Osteoblast (primary cell): ENCODE measurements around the gene RGL3. TPM values are rescaled to one million over a fixed set of nuclear protein-coding genes. Genes with fewer than 3 reads are reported as not detected.
A peak's percentile ranks its signal among the peaks of the same experiment; 100 is the strongest.
"Not testable (repeated sequence)": the region's sequence is repeated elsewhere in the genome, so short reads cannot be mapped to it uniquely, and the experiment has no call there.

Source experiments
- DNase-seq: peaks from one replicate; pipeline ENCODE4 v3.0.0; 2011; ENCODE audit warnings: low spot score, mixed read lengths; ENCODE audit not compliant: insufficient read length; ENCODE audit errors: missing footprints
- H2AFZ ChIP-seq: 2 replicates; pipeline ENCODE4 v1.6.0; 2011; ENCODE audit warnings: mild to moderate bottlenecking, low read length
- H3K27ac ChIP-seq: 2 replicates; pipeline ENCODE4 v1.5.1; 2011; ENCODE audit warnings: mild to moderate bottlenecking, low read depth, low read length, moderate library complexity
- H3K27me3 ChIP-seq: 2 replicates; pipeline ENCODE4 v1.6.0; 2012; ENCODE audit warnings: mild to moderate bottlenecking, control low read depth, inconsistent platforms, low read length, moderate library complexity; ENCODE audit not compliant: insufficient read depth
- H3K36me3 ChIP-seq: 2 replicates; pipeline ENCODE4 v1.5.1; 2011; ENCODE audit warnings: mild to moderate bottlenecking, low read length, control low read depth, moderate library complexity; ENCODE audit not compliant: insufficient read depth
- H3K4me1 ChIP-seq: 2 replicates; pipeline ENCODE4 v1.5.1; 2011; ENCODE audit warnings: mild to moderate bottlenecking, low read length, control low read depth, moderate library complexity; ENCODE audit not compliant: insufficient read depth
- H3K4me2 ChIP-seq: 2 replicates; pipeline ENCODE4 v1.6.0; 2011; ENCODE audit warnings: mild to moderate bottlenecking, low read length; ENCODE audit not compliant: insufficient read depth
- H3K4me3 ChIP-seq: fragments of 200-600 bp; sonication (generic); 3 replicates; pipeline ENCODE4 v1.5.1; 2012; ENCODE audit warnings: mild to moderate bottlenecking, low read length, inconsistent platforms; ENCODE audit not compliant: insufficient read depth
- H3K79me2 ChIP-seq: 2 replicates; pipeline ENCODE4 v1.6.0; 2012; ENCODE audit warnings: mild to moderate bottlenecking, low read length, control low read depth, inconsistent platforms; ENCODE audit not compliant: insufficient read depth
- H3K9me3 ChIP-seq: 2 replicates; pipeline ENCODE4 v1.5.1; 2011; ENCODE audit warnings: low read depth, low read length, control low read depth
- H4K20me1 ChIP-seq: 2 replicates; pipeline ENCODE4 v1.6.0; 2012; ENCODE audit warnings: mild to moderate bottlenecking, low read length, control low read depth; ENCODE audit not compliant: insufficient read depth
- total RNA-seq: library from RNA; depleted of rRNA; stranded (reverse); fragments of >200 nt; gene quantifications from 2 replicates; pipeline ENCODE4 v1.2.3, GENCODE V29; 2012
- TF ChIP-seq, protein P1 (sequence below): IDR thresholded peaks from 2 replicates; pipeline ENCODE4 v1.5.1; 2011; ENCODE audit warnings: mild to moderate bottlenecking, low read depth, low read length, moderate library complexity; ENCODE audit errors: extremely low read depth

Gene RGL3
- total RNA-seq, 1 donor, result 0.36 TPM

GRCh38 chr19:11356676-11357550 lies 62.2 kb downstream of the RGL3 start:
- Histone ChIP-seq H3K36me3 (peaks cover 27% of the 10 kb centered on the region), H3K79me2 (peaks cover 11% of the 10 kb centered on the region), H3K4me1 (peaks cover 10% of the 10 kb centered on the region), H3K4me2 (peak overlapping the region; percentile 92), H2AFZ (no peak overlapping the region), H3K9me3 (no peaks in the 10 kb centered on the region), H3K4me3 (peak overlapping the region; percentile 74), H4K20me1 (peaks cover 27% of the 10 kb centered on the region), H3K27me3 (no peaks in the 10 kb centered on the region), H3K27ac (no peak overlapping the region)
- DNase-seq, result peak; percentile 92
- TF ChIP-seq, protein P1, sequence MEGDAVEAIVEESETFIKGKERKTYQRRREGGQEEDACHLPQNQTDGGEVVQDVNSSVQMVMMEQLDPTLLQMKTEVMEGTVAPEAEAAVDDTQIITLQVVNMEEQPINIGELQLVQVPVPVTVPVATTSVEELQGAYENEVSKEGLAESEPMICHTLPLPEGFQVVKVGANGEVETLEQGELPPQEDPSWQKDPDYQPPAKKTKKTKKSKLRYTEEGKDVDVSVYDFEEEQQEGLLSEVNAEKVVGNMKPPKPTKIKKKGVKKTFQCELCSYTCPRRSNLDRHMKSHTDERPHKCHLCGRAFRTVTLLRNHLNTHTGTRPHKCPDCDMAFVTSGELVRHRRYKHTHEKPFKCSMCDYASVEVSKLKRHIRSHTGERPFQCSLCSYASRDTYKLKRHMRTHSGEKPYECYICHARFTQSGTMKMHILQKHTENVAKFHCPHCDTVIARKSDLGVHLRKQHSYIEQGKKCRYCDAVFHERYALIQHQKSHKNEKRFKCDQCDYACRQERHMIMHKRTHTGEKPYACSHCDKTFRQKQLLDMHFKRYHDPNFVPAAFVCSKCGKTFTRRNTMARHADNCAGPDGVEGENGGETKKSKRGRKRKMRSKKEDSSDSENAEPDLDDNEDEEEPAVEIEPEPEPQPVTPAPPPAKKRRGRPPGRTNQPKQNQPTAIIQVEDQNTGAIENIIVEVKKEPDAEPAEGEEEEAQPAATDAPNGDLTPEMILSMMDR, result no peak

GRCh38 chr19:11356074-11356397 lies 63.1 kb downstream of the RGL3 start:
- H2AFZ ChIP-seq, result no peak overlapping the region

GRCh38 chr19:11355160-11356073 lies 63.7 kb downstream of the RGL3 start, which contains the start of gene PLPPR2:
PLPPR2 (plus strand) TSS chr19:11355432; CDS start chr19:11357674, 2,242 bp downstream.
- no peaks in the 10 kb centered on the region for H3K27me3 ChIP-seq
- peak; percentile 100 for DNase-seq
- peaks cover 12% of the 10 kb centered on the region for H3K36me3 ChIP-seq
- peaks cover 10% of the 10 kb centered on the region for H3K4me1 ChIP-seq
- H3K79me2 ChIP-seq, result peaks cover 11% of the 10 kb centered on the region
- peak within 1 kb of the TSS; percentile 92 for H3K4me2 ChIP-seq
- H2AFZ ChIP-seq, result no peak within 1 kb of the TSS
- no peak within 1 kb of the TSS for H3K27ac ChIP-seq
- no peaks in the 10 kb centered on the region for H3K9me3 ChIP-seq
- peaks cover 27% of the 10 kb centered on the region for H4K20me1 ChIP-seq
- TF ChIP-seq, protein P1, result no peak
- H3K4me3 ChIP-seq, result peak within 1 kb of the TSS; percentile 74

More at GRCh38 chr19:11356074-11356397, 63.1 kb downstream of the RGL3 start:
- Histone ChIP-seq H3K4me3 (peak overlapping the region; percentile 74), H4K20me1 (peaks cover 27% of the 10 kb centered on the region), H3K9me3 (no peaks in the 10 kb centered on the region), H3K27ac (no peak overlapping the region), H3K79me2 (peaks cover 11% of the 10 kb centered on the region), H3K27me3 (no peaks in the 10 kb centered on the region), H3K36me3 (peaks cover 19% of the 10 kb centered on the region), H3K4me1 (peaks cover 10% of the 10 kb centered on the region), H3K4me2 (peak overlapping the region; percentile 92)
- peak; percentile 81 for DNase-seq
- TF ChIP-seq, protein P1, result no peak

DNA sequence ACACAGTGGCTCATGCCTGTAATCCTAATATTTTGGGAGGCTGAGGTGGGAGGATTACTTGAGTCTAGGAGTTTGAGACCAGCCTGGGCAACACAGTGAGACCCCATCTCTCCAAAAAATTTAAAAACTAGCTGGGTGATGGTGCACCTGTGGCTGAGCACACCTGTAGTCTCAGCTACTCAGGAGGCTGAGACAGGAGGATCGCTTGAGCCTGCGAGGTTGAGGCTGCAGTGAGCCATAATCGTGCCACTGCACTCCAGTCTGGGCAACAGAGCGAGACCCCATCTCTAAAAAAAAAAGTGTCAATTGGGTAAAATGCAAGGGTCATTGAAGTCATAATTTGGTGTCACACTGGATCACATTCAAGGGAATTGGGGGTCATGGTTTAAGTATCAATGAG lies 65.0 kb downstream of the RGL3 start:
- H3K4me2 ChIP-seq, H3K36me3 ChIP-seq, H3K27me3 ChIP-seq, H3K9me3 ChIP-seq, H3K27ac ChIP-seq, H2AFZ ChIP-seq, H3K4me1 ChIP-seq, DNase-seq, H3K4me3 ChIP-seq: not testable (repeated sequence)
- peaks cover 24% of the 10 kb centered on the region for H4K20me1 ChIP-seq
- peaks cover 11% of the 10 kb centered on the region for H3K79me2 ChIP-seq
